ENCODE data around the gene TPST2.

TPST2 gene

DNA sequence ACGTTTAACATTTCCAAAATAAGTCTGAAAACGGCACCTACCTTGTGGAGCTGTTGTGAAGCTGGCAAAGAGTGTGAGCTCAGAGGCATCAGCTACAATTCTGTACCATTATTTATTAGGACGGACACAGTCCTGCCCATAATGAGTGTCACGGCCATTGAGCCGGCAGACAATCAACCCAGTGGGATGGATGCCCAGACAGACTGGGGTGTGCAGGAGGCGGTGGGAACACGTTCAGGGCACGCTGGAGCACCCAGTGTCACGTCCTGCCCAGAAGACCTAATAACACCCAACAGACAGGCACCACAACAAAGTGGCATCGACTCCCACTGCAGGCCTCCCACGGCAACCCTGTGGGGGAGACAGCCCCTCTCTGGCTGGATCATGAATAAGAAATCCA, 34.5 kb downstream of the TPST2 start:
- DNase-seq (ENCODE audit: low read depth in 3 of 3): no peak

DNA sequence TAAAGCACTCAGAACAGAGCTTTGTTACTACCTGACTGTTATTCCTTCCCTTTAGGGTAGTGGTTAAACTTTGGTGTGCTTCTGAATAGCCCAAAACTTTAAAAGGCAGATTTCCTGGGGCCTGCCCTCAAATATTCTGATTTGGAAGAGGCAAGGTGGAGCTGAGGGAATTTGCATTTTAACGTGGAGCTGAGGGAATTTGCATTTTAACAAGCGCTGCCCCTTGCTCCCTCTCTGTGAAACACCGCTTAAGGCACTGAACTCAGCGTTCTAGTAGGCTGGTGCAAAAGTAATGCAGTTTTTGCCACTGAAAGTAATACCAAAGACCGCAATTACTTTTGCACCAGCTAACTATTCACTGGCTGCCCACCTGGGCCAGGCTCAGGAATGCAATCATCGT, 35.0 kb downstream of the TPST2 start:
- DNase-seq (ENCODE audit: low read depth in 3 of 3): no peak

DNA sequence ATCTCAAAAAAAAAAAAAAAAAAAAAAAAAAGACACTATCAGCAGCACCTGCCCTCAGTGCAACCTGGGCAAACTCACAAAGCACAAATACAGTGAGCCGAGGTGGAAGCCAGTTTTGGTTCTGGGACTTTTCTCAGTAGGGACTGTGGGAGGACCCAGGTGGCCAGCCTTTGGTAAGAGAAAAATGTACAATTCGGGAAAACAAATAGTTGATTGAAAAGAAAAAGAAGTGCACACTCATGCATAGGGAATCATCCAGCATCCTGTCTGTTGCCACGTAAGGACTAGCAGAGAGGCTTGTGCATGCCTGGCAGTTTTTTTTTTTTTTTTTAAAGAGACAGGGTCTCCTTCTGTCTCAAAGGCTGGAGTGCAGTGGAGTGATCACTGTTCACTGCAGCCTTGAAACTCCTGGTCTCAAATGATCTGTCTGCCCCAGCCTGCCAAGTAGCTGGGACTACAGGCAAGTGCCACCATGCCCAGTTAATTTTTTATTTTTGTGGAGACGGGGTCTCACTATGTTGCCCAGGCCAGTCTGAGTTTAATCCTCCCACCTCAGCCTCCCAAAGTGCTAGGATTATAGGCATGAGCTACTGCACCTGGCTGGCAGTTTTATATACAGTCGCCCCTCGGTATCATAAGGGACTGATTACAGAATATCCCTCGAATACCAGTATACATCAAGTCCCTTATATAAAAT, 36.7 kb downstream of the TPST2 start:
- no peak for DNase-seq (ENCODE audit: low read depth in 3 of 3)

DNA sequence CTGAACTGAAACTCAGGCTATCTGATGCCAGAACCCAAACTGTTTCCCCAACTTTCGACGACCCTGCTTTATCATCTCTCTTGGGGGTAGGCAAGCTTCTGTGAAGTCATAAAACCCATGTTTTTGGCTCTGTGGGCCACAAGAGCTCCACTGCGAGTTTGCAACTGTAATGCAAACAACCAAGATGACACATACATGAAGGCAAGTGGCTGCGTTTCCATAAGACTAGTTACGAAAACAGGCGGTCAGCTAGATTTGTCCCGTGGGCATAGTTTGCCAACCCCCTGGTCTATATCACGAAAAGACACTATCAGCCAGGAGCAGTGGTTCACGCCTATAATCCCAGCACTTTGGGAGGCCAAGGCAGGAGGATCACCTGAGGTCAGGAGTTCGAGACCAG, 37.5 kb downstream of the TPST2 start:
- no peak for DNase-seq (ENCODE audit: low read depth in 3 of 3)

DNA sequence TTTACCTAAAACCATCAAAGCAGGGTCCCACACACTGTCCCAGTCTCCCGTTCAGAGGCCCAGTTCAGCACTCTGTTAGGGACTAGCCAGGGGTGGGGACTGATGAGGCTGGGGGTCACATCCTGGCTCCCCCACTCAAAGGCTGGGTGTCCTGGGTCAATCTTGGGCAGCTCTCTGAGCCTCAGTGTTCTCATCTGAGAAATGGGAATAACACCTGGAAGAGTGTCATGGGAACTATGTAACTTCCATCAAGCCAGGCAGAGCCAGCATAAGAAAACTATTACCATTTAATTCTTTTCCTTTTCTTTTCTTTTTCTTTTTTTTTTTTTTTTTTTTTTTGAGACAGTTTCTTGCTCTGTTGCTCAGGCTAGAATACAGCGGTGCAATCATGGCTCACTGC, 38.4 kb downstream of the TPST2 start:
- DNase-seq (ENCODE audit: low read depth in 3 of 3): no peak

DNA sequence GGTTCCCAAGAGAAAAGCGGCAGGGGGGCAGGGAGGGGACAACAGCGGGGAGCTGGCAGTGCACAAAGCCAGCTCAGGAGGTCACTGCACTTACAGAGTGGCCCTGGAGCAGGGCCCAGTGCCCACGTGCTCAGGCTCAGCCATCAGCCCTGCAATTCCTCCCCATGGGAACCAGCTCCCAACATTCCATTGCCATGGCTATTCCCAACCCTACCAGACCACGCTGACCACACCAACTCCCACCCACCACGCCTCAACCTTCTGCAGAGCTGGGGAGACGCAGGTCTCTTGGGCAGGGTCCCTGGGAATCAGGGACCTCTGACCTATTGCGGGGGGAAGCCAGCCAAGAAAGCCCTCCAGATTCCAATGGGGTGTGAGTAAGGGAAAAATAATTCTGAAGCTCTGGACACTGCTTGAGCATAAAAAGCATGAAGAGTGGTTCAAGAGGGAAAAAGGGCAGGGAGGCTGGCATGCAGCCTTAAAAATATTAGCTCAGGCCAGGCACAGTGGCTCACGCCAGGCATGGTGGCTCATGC, 39.4 kb downstream of the TPST2 start:
- DNase-seq (ENCODE audit: low read depth in 3 of 3): no peak

DNA sequence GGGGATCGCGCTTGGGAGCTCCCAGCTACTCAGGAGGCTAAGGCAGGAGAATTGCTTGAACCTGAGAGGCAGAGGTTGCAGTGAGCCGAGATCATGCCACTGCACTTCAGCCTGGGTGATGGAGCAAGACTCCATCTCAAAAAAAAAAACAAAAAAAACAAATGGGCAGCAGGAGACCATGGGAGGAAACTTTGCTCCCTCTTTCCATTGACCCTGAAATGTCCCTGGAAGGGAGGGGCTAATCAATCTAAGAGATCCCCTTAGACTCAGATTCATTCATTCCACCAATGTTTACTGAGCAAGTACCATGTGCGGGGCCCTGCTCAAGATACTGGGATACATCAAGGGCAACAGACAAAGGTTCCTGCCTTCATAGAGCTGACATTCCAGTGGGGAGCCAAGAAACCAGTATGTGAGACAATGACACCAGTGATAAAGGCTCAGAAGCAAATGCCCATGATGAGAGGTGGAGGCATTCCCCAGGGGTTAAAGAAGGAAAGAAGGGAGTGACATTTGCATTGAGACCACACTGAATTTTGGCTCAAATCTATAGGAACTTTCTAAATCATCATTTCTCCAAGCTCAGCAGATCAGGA, 39.9 kb downstream of the TPST2 start:
- DNase-seq (ENCODE audit: low read depth in 3 of 3): no peak

DNA sequence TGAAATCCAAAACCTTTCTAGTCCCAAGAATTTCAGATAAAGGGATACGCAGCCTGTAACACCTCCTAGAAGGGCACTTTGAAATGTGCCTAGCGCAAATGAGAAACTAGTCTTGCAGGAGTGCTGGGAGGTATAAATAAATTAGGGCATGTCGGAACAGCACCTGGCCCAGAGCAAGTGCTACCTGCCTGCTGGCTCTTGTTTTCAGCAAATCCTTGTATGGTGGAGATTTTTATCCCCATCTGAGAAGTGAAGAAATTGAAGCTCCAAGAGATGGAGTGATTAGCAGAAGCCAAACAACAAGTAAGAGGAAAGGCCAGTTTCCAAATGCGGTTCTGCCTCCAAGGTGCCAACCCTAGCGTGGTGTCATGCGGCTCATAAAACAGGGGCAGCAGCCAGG, 40.9 kb downstream of the TPST2 start:
- DNase-seq (ENCODE audit: low read depth in 3 of 3): no peak

DNA sequence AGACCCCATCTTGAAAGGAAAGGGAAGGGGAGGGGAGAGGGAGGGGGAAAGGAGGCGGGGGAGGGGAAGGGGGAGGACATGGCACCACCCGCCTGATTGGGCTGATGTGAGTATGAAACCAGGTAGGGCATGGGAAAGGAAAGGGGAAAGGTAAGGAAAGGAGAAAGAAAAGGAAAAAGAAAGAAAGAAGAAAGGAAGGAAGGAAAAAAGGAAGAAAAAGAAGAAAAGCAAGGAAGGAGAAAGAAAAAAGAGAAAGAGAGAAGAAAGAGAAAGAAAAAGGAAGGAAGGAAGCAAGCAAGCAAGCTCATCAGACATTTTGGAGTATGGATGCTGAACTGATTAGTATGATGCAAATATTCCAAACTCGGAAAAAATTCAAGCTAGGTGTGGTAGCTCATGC, 41.6 kb downstream of the TPST2 start:
- DNase-seq (ENCODE audit: low read depth in 3 of 3): no peak

DNA sequence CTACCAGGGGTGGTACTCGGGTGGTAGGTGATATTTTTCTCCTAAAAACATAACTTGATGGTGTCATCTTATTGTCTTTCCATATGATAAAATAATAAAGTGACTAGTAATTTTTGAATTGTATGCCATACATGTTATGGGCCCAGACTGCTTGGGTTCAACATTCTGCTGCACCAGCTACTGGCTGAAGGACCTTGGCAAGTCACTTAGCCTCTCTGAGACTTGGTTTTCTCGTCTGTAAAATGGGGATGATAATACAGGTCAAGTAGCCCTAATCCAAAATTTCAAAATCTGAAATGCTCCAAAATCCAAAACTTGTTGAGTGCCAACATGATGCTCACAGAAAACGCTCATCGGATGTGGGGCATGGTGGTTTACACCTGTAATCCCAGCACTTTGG, 42.1 kb downstream of the TPST2 start:
- no peak for DNase-seq (ENCODE audit: low read depth in 3 of 3)

DNA sequence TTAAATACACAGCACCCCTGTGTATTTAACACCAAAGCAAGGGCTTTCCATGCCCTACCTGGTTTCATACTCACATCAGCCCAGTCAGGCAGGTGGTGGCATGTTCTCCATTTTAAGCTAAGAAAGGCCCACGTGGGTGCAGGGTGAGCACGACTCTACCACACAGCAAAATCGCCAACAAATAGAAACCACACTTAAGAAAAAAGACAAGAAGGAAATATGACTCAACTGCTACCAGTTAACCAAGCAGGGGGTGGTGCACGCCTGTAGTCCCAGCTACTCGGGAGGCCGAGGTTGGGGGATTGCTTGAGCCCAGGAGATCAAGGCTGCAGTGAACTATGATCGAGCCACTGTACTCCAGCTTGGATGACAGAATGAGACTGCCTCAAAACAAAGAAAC, 42.5 kb downstream of the TPST2 start:
- DNase-seq (ENCODE audit: low read depth in 3 of 3): peak in 2 of 3 experiments; percentile 6 to 23

DNA sequence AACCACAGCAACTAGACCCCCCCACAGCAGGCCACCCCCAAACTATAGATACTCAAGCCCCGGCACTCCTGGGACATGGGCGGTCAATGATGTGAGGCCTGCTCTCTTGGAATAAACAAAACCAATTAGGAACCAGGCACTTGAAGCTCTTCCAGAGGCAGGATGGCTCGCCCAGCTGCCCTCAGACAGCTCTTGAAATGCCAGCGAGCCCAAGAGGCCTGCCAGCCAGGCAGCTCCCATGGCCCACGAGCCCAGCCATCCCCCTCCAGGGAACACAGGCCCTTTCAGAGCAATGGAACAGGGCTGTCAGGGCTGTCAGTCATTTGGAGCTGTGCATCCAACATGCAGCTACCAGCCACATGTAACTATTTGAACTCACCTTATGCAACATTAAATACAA, 43.6 kb downstream of the TPST2 start:
- no peak for DNase-seq (ENCODE audit: low read depth in 3 of 3)

DNA sequence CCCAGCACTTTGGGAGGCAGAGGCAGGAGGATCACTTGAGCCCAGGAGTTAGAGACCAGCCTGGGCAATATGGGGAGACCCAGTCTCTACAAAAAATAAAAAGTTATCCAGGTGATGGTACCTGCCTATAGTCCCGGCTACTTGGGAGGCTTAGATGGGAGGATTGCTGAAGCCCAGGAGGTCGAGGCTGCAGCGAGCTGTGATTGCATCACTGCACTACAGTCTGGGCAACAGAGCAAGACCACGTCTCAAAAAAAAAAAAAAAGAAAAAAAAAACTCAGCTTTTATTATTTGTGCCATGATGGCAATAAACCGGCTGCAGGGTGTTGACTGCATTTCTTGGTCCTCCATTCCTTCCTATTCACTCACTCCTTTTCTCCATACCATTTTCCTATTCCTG, 44.1 kb downstream of the TPST2 start:
- DNase-seq (ENCODE audit: low read depth in 3 of 3): no peak

DNA sequence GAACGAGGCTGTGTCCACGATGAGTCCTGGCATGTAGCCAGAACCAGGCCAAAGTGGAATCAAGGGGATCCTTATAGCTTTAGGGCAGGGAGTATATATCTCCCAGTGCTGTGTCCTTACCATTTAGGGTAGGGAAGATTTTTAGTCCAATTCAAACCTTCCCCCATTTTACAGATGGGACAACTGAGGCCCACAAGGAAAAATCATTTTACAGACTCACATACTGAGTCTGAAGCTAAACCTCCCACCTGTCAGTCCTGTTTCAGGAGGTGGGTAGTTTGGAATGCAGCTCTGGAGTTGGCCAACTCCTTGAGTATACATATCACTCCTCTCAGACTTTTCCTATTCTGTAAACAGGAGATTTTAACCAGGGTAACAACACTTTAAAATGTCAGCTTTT, 44.5 kb downstream of the TPST2 start:
- no peak for DNase-seq (ENCODE audit: low read depth in 3 of 3)

DNA sequence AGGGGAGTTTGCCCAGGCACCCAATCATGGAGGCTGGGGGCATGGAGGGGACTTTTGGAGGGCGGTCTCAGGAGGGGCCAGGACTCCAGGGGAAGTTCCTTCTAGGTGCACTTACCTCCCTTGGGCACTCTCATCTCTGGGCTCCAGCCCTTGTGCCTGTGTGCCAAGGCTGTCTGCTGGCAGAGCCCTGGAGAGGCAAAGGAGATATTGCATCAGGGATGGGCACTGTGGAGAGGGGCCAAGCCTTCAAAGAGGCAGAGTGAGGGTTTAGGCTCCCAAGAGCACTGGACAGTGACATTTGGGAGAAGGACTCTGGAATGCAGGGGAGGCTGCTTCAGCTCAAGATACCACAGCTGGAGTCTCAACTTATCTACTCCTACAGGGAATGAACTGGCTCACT, 45.4 kb downstream of the TPST2 start:
- DNase-seq (ENCODE audit: low read depth in 3 of 3): no peak

DNA sequence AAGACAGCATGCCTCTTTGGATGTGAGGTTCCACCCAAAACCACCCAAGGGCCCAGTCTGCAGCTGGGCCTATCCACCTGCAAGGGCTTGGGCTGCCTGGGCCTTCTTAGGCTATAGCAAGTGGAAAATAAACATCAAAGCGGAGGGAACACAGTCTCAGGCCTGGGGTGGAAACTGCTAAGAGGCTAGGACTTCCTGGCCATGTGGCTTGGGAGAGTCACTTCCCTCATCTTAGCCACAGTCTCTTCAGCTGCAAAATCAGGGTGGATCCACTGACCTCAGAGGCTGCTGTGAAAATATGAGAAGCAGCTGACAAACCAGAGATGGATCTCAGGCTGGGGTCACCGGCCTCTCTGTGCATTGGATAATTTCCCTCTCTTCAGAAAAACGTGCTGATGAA, 47.1 kb downstream of the TPST2 start:
- no peak for DNase-seq (ENCODE audit: low read depth in 3 of 3)

DNA sequence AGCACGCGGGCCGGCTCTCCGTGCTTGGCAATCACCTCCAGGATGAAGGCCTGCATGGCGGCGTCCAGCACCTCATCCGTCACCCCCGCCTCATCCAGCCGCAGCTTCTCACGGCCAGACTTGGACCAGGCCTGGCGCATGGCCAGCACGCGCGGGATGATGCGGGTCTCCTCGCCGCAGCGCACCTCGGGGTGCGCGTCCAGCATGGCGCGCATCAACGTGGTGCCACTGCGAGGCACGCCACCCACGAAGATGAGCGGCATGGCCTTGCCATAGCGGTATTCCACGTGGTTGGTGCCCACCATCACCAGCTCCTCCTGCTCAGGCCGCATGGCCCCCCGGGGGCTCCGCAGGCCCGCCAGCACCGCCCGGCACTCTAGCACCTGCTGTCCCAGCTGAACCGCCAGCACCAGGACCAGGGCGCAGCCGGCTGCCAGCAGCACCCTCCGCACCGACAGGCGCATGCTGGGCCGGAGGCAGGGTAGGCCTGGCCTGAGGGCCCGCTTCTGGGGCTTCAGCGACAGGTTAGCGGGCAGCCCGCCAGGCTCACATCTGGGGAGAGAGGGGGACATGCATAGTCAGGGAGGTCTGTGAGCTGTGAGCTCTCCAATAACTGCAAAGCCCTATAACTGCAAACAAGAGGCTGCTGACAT, 48.6 kb downstream of the TPST2 start:
- no peak for DNase-seq (ENCODE audit: low read depth in 3 of 3)

DNA sequence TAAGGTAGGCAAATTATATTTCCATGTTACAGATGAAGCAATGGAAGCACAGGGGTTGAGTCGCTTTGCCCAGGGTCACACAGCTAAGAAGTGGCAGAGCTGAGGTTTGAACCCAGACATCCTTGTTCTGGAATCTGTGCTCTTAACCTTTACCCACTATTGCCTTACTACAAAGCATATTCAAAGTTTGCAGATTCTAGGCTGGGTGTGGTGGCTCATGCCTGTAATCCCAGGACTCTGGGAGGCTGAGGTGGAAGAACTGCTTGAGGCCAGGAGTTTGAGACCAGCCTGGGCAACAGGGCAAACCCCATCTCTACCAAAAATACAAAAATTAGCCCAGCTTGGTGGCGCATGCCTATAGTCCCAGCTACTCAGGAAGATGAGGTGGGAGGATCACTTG, 49.8 kb downstream of the TPST2 start:
- DNase-seq (ENCODE audit: low read depth in 3 of 3): no peak

DNA sequence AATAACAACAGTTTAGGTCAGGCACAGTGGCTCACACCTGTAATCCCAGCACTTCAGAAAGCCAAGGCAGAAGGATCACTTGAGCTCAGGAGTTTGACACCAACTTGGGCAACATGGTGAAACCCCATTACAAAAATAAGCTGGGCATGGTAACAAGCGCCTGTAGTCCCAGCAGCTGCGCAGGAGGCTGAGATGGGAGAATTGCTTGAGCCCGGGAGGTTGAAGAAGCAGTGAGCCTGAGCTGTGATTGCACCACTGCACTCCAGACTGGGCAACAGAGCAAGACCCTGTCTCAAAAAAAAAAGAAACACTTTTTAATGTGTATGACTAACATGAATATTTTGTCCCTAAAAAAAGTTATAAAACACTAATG, 53.2 kb downstream of the TPST2 start:
- DNase-seq (ENCODE audit: low read depth in 3 of 3): no peak

DNA sequence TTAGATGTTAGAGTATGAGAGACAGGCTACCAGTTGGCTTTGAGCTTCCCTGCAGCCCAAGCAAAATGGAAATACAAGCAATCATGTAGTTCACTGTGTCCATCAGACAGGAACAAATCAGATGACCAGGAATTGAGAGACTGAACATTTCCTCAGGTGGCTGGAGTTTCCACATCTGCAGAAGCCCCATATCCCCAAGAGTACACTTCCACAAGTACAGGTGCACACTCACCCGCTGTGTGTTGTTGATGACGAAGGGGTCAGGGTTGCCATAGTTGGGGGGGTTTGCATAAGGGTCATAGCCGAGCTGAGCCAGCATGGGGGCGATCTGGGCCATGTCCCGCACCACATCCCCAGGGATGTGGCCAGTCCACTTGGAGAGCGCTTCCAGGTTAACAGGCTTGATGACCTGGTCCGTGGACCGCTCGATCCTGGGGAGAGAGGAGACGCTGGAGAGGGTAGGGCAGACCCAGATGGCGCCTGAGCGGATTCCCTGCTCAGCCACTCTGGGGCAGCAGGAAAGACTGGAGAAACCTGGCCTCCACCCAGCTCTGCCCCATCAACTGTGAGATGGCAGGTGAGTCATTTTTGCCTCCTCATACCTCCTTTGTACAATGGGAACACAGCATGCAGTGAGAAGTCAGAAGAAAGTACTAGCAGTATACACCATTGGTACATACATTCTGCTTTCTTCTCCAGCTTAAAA, 53.7 kb downstream of the TPST2 start:
- no peak for DNase-seq (ENCODE audit: low read depth in 3 of 3)

DNA sequence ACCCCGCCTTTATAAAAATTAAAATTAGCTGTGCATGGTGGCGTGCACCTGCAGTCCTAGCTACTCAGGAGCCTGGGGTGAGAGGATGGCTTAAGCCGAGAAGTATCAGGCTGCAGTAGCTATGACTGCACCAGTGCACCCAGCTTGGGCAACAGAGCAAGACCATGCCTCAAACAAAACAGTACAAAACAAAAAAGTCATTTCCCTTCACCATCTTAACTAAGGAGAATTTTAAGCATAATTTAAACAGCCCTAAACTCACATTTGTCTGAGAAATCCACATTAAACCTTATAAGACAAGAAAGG, 54.4 kb downstream of the TPST2 start:
- DNase-seq (ENCODE audit: low read depth in 3 of 3): no peak

DNA sequence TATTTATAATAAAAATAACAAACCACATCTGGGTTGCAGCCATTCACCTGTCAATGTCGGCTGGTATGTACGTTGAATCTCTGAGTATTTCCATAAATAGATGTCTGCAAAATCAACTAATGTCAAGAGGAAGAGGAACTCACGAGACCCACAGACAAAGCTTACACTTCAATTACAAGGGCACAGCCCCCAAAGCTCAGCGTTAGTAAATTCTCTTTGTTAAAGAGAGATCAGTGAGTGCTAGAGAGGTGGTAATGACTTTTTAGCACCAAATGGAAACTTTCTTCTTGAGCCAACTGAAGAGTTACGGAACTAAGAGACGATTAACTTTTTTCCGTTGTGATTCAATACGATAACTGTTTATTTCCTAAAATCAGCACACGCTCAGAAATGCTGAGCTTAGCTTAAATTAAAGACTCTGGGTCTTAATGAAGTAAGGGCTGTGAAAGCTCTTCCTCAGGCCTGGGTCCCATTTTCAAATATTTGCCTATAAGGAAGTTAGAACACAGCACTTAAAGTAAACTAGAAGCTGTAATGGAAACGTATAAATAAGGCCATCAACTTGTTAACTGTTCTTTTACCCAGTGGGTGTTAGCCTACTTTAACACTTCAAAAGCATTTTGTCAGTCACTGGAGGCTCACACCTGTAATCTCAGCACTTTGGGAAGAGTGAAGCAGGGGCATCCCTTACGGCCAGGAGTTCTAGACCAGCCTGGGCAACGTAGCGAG, 54.9 kb downstream of the TPST2 start:
- DNase-seq (ENCODE audit: low read depth in 3 of 3): no peak
